ENCODE results near the gene LEAP2. TPM values are rescaled to one million over a fixed set of nuclear protein-coding genes. Genes with fewer than 3 reads are reported as not detected.

The LEAP2 gene, protein sequence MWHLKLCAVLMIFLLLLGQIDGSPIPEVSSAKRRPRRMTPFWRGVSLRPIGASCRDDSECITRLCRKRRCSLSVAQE
- 1 to 10 TPM; 2.9 to 4.0 TPM for total RNA-seq

DNA sequence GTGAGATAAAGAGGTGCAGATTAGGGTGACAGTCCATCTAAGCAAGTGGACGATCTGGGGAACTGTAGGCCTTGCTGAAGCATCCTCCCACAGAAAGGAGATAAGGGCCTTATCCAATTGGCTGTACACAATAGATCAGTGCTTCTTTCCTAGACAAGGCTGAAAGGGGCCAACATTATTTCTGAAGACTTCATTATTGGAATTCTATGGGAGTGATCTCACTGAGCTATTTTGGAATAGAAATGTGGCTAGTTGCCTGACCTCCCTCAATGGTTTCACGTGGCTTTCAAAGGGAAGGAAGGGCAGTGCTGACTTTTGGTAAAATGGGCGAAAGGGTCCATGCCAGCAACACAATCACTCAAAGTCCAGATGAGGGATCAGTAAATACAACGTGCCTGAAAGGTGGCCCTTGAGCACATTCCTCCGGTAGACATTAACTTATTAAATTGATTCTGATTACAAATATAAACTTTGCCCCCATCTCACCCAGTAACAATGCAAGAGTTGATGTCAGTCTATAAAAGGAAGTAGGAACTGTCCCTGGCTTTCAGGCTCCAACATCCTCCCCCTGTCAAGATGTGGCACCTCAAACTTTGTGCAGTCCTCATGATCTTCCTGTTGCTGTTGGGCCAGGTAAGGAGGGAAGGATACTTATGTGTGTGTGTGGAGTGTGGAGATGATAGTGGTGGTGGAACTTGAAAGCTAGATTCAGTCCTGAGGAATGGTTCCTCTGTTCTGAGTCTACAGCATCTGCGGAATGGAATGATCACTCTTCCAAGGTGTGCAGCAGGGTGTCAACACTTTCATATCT, at the start of gene LEAP2:
TSS of gene LEAP2 (plus strand) at position 550 of the 811 bp plus-strand sequence. CDS start at position 577, 27 bp downstream.

DNA sequence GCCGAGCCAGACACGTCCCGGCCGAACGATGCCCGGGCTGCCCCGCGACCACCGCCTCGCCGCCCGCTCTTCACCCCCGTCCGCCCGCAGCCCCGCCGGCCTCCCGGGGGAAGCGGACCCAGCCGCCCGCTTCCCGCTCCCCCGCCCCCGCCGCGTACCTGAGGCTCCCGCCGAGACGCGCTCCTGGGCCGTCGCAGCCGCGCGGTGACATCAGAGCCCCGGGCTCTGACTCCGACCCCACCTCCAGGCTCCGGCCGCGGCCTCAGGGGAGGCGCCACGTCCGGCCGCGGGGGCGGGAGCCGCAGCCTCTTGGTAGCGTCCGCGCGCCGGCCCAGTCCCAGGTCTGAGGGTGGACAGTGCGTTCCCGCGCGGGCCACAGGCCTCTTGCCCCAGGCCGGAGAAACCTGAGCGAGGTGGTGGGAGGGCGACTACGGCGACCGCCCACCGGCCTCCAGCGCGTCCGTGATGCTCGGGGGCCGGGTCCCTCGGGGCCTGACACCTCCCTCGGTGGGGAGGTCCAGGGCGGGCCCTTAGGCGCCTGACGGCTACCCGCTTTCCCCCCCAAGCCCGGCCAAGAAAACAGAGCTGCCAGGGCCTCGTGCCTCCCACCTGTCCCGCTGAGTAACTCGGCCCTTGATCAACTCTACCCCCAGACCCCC, 42.9 kb upstream of the LEAP2 start, which contains the start of gene SHROOM1:
TSS of gene SHROOM1 (minus strand) at position 212 of the 659 bp plus-strand sequence. CDS start 4,507 bp downstream, outside the sequence.

DNA sequence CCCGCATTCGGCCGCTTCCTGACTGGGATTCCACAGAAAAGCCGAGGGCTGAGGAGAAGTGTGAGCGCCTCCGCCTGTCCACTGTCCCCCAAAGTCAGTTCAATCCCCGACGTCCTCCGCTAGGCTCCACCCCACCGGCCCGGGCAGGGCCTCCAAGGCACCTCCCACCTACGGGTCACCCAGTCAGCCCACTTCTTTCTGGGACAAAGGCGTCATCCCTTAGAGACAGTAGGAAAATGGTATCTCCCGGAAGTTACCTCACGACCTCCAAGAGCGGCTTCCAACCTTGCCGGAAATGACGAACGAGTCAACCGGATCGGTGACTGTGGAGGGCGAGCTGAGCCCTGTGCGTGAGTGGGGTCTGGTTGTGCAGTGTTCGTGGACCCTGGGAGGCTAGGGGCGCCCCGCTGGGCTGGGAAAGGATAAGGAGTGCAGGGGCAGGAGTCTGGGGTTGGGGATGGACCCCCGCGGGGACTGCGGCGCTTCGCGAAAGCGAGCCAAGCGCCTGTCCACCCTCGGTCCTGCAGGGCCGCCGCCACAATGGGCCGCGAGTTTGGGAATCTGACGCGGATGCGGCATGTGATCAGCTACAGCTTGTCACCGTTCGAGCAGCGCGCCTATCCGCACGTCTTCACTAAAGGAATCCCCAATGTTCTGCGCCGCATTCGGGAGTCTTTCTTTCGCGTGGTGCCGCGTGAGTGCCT, 7.0 kb upstream of the LEAP2 start, which contains the start of the genes GDF9 and UQCRQ:
TSS of gene GDF9 (minus strand) at position 128 of the 704 bp plus-strand sequence. CDS start 1,936 bp downstream, outside the sequence.
TSS of gene UQCRQ (plus strand) at position 301 of the 704 bp plus-strand sequence. CDS start at position 541, 240 bp downstream.

Other genes with a start within 250 kb of the LEAP2 start
- gene IL13, start 215.5 kb upstream of the LEAP2 start, total RNA-seq = 1 to 10 TPM; 2.7 to 4.9 TPM
- gene IL4, start 199.7 kb upstream of the LEAP2 start, total RNA-seq = 1 to 10 TPM in 1 of 2 experiments, under 1 TPM in 1; 0.55 to 1.2 TPM
- gene KIF3A, start 136.1 kb upstream of the LEAP2 start, total RNA-seq = 1 to 10 TPM; 7.9 to 9.8 TPM
- gene CCNI2, start 126.2 kb upstream of the LEAP2 start, total RNA-seq = 1 to 10 TPM; 7.7 to 8.4 TPM
- 10 to 100 TPM; 18.0 to 19.2 TPM for gene SEPTIN8, start 96.4 kb upstream of the LEAP2 start, total RNA-seq
- gene SOWAHA, start 60.4 kb upstream of the LEAP2 start, total RNA-seq = not detected
- gene SHROOM1, start 43.0 kb upstream of the LEAP2 start, total RNA-seq = 1 to 10 TPM in 1 of 2 experiments, under 1 TPM in 1; 0.91 to 2.2 TPM
- under 1 TPM; 0.50 to 0.75 TPM for gene GDF9, start 7.2 kb upstream of the LEAP2 start, total RNA-seq
- 100 to 1,000 TPM; 251 to 263 TPM for gene UQCRQ, start 7.0 kb upstream of the LEAP2 start, total RNA-seq
- gene AFF4, start 90.0 kb downstream of the LEAP2 start, total RNA-seq = 10 to 100 TPM; 31.5 to 34.8 TPM
- 10 to 100 TPM; 27.3 to 29.6 TPM for gene ZCCHC10, start 152.9 kb downstream of the LEAP2 start, total RNA-seq
- gene HSPA4, start 178.3 kb downstream of the LEAP2 start, total RNA-seq = 10 to 100 TPM; 76.8 to 79.5 TPM